Activated CD8-positive, alpha-beta memory T cell treated with anti-CD3 and anti-CD28 coated beads, Interleukin-2, amount 10 ng/mL, durations not matched to agents 7 days and 5 days (primary cell): Measurements from ENCODE around the gene ARAP1. TPM values are rescaled to one million over a fixed set of nuclear protein-coding genes. Genes with fewer than 3 reads are reported as not detected.

ENCODE experiments used
- ATAC-seq: fragments of 150-1000 bp; cut with Tn5 transposase; one replicate; pipeline ENCODE4 v1.10.0; 2021; ENCODE audit warnings: moderate library complexity
- CTCF ChIA-PET: fragments of 350-600 bp; sonication (Branson Sonifier 250); formaldehyde crosslinking; loops from one replicate; lab custom pipeline; 2021; ENCODE audit warnings: antibody characterized with exemption; lab: Charles Lee
- DNase-seq: peaks from one replicate; pipeline ENCODE4 v3.0.0-alpha.2; 2020
- H3K27ac Mint-ChIP-seq: one replicate; pipeline ENCODE4 v1.8.0; 2021; ENCODE audit warnings: mild to moderate bottlenecking, mixed read lengths
- H3K27me3 Mint-ChIP-seq: one replicate; pipeline ENCODE4 v1.8.0; 2021; ENCODE audit warnings: mixed read lengths
- H3K36me3 Mint-ChIP-seq: one replicate; pipeline ENCODE4 v1.8.0; 2021; ENCODE audit warnings: mild to moderate bottlenecking, mixed read lengths
- H3K4me1 Mint-ChIP-seq: one replicate; pipeline ENCODE4 v1.8.0; 2021; ENCODE audit warnings: mixed read lengths
- H3K4me3 Mint-ChIP-seq: one replicate; pipeline ENCODE4 v1.8.0; 2021; ENCODE audit warnings: mild to moderate bottlenecking, moderate library complexity, mixed read lengths
- H3K9me3 Mint-ChIP-seq: one replicate; pipeline ENCODE4 v1.8.0; 2022; ENCODE audit warnings: low read depth, mixed read lengths
- total RNA-seq, 2 experiments: library from RNA; stranded (reverse); gene quantifications; one replicate each; pipeline ENCODE4 v1.2.3, GENCODE V29; 2021

Gene ARAP1
- total RNA-seq, 2 experiments from 2014 or later = 96.5 to 104 TPM

- peaks cover 2% of the 10 kb centered on the region for H3K36me3 Mint-ChIP-seq
- no peaks in the 10 kb centered on the region for H3K9me3 Mint-ChIP-seq
- H3K27ac Mint-ChIP-seq = no peak overlapping the region
- no peak for DNase-seq
- CTCF ChIA-PET = interaction anchor here (1.0 to 1.8 kb wide), 8 partner anchors 15 to 74 kb away, joined by 3 to 8 read pairs (median 4); no protein-coding TSS in a partner anchor
- H3K27me3 Mint-ChIP-seq = no peaks in the 10 kb centered on the region
- H3K4me1 Mint-ChIP-seq = peaks cover 30% of the 10 kb centered on the region
- H3K4me3 Mint-ChIP-seq = no peak overlapping the region
- ATAC-seq = no peak
Observed at GRCh38 chr11:72753341-72754148, 1.3 kb upstream of the ARAP1 start.

- H3K27me3 Mint-ChIP-seq = no peaks in the 10 kb centered on the region
- H3K27ac Mint-ChIP-seq = peak overlapping the region; percentile 85
- H3K4me3 Mint-ChIP-seq = peak overlapping the region; percentile 81
- peaks cover 33% of the 10 kb centered on the region for H3K4me1 Mint-ChIP-seq
- DNase-seq (no peak), ATAC-seq (no peak)
- peaks cover 3% of the 10 kb centered on the region for H3K36me3 Mint-ChIP-seq
- no peaks in the 10 kb centered on the region for H3K9me3 Mint-ChIP-seq
- CTCF ChIA-PET = interaction anchor here (1.1 to 2.9 kb wide), 2 partner anchors 27 to 42 kb away, joined by 3 to 9 read pairs; no protein-coding TSS in a partner anchor
Observed at GRCh38 chr11:72751116-72752087, 806 bp downstream of the ARAP1 start.

GRCh38 chr11:72750556-72751115 is 1.6 kb downstream of the ARAP1 start:
- no peaks in the 10 kb centered on the region for H3K9me3 Mint-ChIP-seq
- ATAC-seq (no peak), DNase-seq (no peak)
- CTCF ChIA-PET = interaction anchor here (1.1 to 2.9 kb wide), 2 partner anchors 26 to 43 kb away, joined by 3 to 9 read pairs; no protein-coding TSS in a partner anchor
- H3K4me3 Mint-ChIP-seq = peak overlapping the region; percentile 81
- peak overlapping the region; percentile 85 for H3K27ac Mint-ChIP-seq
- peaks cover 33% of the 10 kb centered on the region for H3K4me1 Mint-ChIP-seq
- no peaks in the 10 kb centered on the region for H3K27me3 Mint-ChIP-seq
- peaks cover 3% of the 10 kb centered on the region for H3K36me3 Mint-ChIP-seq

DNA sequence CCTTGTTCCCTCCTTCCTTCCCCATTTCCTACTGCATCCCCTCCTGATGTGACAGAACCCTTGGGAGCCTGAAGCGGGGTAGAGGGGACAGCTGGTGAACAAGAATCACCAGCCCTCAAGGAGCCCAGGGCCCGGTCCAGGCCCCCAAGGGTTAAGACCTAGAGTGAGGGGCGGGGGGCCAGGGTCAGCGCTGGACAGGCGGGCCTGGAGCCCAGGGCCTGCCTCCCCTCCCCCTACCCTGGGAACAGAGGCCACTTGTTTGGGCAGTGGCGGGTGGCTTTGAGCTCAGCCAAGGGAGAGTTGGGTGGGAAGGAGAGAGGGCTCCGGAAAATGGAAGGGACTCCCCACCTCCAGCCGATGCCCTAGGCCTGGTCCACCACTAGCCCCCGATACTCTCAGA is 2.1 kb downstream of the ARAP1 start:
- H3K4me3 Mint-ChIP-seq = no peak overlapping the region
- no peaks in the 10 kb centered on the region for H3K9me3 Mint-ChIP-seq
- peaks cover 3% of the 10 kb centered on the region for H3K36me3 Mint-ChIP-seq
- H3K27me3 Mint-ChIP-seq = no peaks in the 10 kb centered on the region
- no peak for ATAC-seq
- CTCF ChIA-PET = interaction anchor here (0.8 to 2.9 kb wide), 3 partner anchors 25 to 44 kb away, joined by 3 to 9 read pairs (median 4); partner anchors contain the start of gene STARD10
- peaks cover 33% of the 10 kb centered on the region for H3K4me1 Mint-ChIP-seq
- DNase-seq = no peak
- H3K27ac Mint-ChIP-seq = no peak overlapping the region

DNA sequence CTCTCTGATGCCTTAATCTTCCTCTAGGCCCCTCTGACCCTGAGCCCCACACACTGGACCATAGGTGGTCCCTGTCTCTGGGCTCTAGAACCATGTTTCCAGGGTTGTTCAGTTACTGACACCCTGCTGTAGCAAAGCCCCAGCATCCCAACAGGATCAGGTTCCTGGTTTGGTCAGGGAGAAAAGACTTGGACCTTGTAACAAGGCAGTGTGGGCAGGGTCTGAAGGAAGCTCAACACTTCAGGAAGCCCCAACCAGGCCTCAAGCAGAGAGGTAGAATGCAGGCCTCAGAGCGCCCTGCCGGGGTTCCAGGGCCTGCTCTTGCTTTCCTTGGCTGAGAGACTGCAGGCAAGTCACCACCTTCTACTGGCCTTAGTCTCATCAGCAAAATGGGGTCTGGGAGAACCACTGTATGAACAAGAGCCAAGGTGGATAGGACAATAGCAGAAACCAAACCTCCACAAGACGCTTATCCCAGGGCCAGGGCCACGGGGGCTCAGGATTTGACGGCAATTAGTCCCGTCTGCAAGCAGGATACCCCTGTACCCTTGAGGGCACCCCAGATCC is 4.8 kb downstream of the ARAP1 start:
- Mint-ChIP-seq H3K27ac (no peak overlapping the region), H3K36me3 (peaks cover 3% of the 10 kb centered on the region), H3K4me1 (peaks cover 37% of the 10 kb centered on the region), H3K9me3 (no peaks in the 10 kb centered on the region), H3K4me3 (no peak overlapping the region), H3K27me3 (no peaks in the 10 kb centered on the region)
- no peak for ATAC-seq
- DNase-seq = no peak
- CTCF ChIA-PET = interaction anchor here (1.0 to 3.0 kb wide), 4 partner anchors 10 to 84 kb away, joined by 3 to 10 read pairs (median 6); partner anchors contain the start of gene STARD10

DNA sequence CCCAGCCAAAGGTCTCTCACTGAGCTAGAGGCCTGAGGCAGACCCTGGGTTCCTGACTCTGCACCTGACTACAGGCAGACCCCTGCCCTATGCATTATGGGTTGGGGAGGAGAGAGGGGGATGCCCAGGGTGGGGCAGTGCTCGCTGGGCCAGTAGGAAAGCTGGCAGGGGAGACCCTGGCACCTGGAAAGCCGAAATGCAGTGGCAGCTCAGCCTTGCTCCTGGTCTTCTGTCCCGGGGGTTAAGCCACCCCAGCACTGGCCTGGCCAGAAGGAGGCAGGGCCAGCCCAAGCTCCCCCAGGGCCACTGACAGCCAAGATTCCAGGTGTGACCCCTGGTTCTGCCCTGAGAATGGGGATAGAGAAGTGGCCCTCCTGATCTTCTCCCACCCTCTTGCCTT is 5.4 kb downstream of the ARAP1 start:
- CTCF ChIA-PET = interaction anchor here (0.7 to 3.0 kb wide), 4 partner anchors 10 to 46 kb away, joined by 3 to 10 read pairs (median 6); partner anchors contain the start of gene STARD10
- H3K4me1 Mint-ChIP-seq = peaks cover 42% of the 10 kb centered on the region
- no peaks in the 10 kb centered on the region for H3K27me3 Mint-ChIP-seq
- no peaks in the 10 kb centered on the region for H3K9me3 Mint-ChIP-seq
- H3K27ac Mint-ChIP-seq = no peak overlapping the region
- ATAC-seq (no peak), DNase-seq (no peak)
- peaks cover 3% of the 10 kb centered on the region for H3K36me3 Mint-ChIP-seq
- H3K4me3 Mint-ChIP-seq = no peak overlapping the region

DNA sequence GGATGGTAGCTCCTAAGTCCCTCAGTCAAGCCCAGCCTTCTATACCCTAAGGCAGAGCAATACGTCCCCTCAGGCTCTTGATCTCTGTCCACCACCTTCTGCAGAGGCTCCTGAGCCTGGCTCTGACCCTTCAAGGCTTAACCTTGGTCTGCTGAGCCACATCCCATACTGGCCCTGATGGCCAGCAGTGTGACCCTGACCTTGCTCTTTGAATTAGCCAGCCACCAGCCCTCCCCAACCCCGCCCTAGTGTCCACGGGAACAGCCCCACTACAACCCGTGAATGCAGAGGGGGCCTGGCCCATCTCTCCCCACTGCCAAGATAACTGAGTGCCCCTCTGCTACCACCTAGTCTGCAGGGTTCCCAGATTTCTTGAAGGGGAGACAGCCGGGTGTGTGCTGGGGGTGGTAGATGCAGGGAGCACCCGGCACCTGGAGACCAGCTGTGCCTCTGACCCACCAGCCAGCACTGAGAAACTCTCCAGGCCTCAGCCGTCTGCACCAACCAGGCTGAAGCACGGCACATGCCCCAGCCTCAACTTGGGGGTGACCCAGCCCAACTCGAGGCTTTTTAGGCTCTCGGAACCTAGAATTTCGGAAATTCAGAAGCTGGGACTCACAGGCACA is 6.2 kb downstream of the ARAP1 start:
- H3K4me1 Mint-ChIP-seq = peaks cover 45% of the 10 kb centered on the region
- H3K27me3 Mint-ChIP-seq = no peaks in the 10 kb centered on the region
- no peak overlapping the region for H3K4me3 Mint-ChIP-seq
- H3K9me3 Mint-ChIP-seq = no peaks in the 10 kb centered on the region
- no peak for DNase-seq
- CTCF ChIA-PET = interaction anchor here (0.7 to 3.0 kb wide), 4 partner anchors 9 to 47 kb away, joined by 3 to 10 read pairs (median 6); partner anchors contain the start of gene STARD10
- H3K36me3 Mint-ChIP-seq = peaks cover 3% of the 10 kb centered on the region
- no peak for ATAC-seq
- no peak overlapping the region for H3K27ac Mint-ChIP-seq

GRCh38 chr11:72745511-72745910 is 6.7 kb downstream of the ARAP1 start:
- H3K27ac Mint-ChIP-seq = no peak overlapping the region
- no peak for ATAC-seq

GRCh38 chr11:72744474-72744873 is 7.7 kb downstream of the ARAP1 start:
- H3K4me1 Mint-ChIP-seq = peaks cover 51% of the 10 kb centered on the region
- ATAC-seq = no peak
- peaks cover 3% of the 10 kb centered on the region for H3K36me3 Mint-ChIP-seq
- no peak overlapping the region for H3K4me3 Mint-ChIP-seq
- H3K27ac Mint-ChIP-seq = no peak overlapping the region
- no peak for DNase-seq
- no peaks in the 10 kb centered on the region for H3K27me3 Mint-ChIP-seq
- CTCF ChIA-PET = interaction anchor here (0.8 kb wide), 1 partner anchor 19 kb away, joined by 4 read pairs; no protein-coding TSS in a partner anchor
- no peaks in the 10 kb centered on the region for H3K9me3 Mint-ChIP-seq

More at GRCh38 chr11:72745511-72745910, 6.7 kb downstream of the ARAP1 start:
- no peak for DNase-seq
- Mint-ChIP-seq H3K4me3 (no peak overlapping the region), H3K9me3 (no peaks in the 10 kb centered on the region), H3K27me3 (no peaks in the 10 kb centered on the region), H3K36me3 (peaks cover 3% of the 10 kb centered on the region), H3K4me1 (peaks cover 45% of the 10 kb centered on the region)
- CTCF ChIA-PET = interaction anchor here (0.8 to 3.0 kb wide), 2 partner anchors 20 kb away, joined by 4 to 10 read pairs; no protein-coding TSS in a partner anchor

DNA sequence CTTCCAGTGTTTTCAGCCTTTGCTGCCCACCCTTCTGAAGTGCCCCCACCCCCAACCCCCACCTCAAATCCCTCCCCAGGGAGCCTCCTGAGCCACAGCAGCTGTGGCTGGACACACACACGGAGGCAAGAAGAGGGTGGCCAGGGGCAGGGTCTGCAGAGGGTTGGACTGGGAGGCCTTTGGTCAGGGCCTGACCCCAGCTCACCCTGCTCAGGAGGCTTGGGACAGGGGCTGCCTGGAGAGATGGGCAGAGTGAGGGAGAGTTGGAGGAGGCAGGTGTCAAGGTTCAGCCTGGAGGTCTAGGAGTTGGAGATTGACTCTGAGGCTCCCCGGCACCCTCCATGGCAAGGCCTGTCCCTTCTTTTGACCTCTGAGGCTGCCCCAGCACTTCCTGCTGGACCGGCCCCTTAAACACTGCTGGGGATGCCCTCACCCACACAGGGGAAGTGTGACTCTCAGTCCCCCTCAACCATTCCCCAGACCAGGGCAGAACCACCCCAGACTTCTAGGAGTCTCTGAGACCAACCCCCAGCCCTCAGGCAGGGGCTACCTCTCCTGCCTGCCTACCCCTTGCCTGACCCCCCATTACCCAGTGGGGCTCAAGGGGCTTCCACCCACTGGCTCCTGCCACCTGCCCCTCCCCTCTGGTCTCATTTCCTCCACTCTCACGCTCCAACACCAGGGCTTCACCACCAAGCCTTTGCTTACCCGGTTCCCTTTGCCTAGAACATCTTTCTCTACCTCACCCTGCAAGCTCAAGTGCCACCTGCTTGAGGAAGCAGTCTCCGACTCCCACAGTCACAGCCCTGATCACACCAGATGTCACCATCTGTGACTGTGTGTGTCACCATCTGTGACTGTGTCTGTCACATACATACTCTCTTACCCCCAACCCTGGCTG is 8.6 kb downstream of the ARAP1 start:
- H3K4me1 Mint-ChIP-seq = peaks cover 53% of the 10 kb centered on the region
- H3K9me3 Mint-ChIP-seq = no peaks in the 10 kb centered on the region
- DNase-seq (no peak), ATAC-seq (no peak)
- no peaks in the 10 kb centered on the region for H3K27me3 Mint-ChIP-seq
- H3K4me3 Mint-ChIP-seq = no peak overlapping the region
- peak overlapping the region; percentile 20 for H3K27ac Mint-ChIP-seq
- peaks cover 2% of the 10 kb centered on the region for H3K36me3 Mint-ChIP-seq
- CTCF ChIA-PET = interaction anchor here (3.3 kb wide), 1 partner anchor 18 kb away, joined by 13 read pairs; no protein-coding TSS in a partner anchor
